Germinal center (tissue), 1 donor: Measurements from ENCODE around the gene RNF2.

Experiments used
- DNase-seq: peaks from one replicate; pipeline ENCODE4 v3.0.0; 2012; ENCODE audit warnings: mixed read lengths, low spot score

Gene RNF2

DNA sequence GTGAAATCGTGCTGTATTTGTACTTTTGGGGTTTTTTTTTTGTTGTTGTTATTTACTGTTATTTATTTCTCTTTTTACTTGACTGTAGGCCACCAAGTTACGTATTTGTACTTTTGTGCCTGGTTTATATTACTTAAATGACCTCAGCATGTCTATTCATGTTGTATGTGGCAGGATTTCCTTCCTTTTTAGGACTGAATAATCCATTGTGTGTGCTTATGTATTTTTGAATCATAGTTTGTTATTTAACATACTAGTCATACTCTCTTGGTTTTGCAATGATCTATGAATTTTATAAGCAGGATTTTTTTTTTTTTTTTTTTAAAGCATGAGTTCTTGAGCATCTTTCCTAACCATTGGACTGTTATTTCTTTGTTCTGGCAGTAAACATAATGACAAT, 51.2 kb downstream of the RNF2 start:
- DNase-seq, result no peak

DNA sequence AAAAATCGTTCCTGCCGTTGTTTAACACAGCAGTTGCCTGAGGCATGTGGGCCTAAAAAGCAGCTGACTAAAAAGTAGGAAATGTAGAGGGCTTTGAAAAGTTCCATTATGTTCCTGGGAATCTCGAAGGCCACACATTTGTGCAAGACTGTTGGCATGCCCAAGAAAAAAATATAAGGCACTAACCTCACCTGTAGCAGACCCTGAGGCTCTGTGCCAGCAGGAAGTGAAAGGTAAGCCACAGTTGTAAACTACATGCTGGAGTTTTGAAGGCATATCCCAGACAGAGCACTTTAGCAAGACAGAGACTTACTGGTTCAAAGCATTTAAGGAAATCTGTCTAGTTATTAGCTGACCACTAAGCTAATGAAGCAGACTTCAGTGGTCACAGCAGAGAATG, 58.7 kb downstream of the RNF2 start:
- DNase-seq, result no peak

DNA sequence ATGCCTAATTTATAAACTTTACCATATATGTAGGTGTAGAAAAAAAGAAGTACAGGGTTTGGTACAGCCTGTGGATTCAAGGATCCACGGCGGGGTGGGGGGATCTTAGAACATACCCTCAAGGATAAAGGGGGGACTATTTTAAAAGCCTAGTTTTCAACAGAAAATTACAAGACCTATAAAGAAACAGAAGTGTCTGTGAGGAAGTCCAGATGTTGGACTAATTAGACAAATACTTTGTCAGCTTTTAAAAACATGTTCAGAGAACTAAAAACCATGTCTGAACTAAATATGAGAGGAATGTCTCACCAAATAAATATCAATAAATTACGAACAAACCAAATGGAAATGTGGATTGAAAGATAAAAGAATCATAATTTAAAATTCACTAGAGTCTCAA, 59.8 kb downstream of the RNF2 start:
- DNase-seq, result no peak

DNA sequence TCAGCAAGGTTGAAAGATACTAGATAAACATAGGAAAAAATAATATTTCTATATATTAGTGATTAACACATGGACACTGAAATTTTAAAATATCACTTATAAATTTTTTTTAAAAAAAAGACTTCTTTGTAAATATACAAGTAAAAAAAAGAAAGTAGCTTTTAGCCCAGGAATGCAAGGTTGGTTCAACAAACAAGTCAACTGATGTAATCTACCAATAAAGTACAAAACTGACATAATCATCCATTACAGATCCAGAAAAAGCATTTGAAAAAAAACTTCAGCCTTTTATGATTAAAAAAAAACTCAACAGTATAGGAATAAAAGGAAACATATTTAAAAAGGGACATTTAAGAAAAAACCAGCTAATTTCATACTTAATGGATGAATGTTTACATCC, 63.0 kb downstream of the RNF2 start:
- DNase-seq, result no peak

DNA sequence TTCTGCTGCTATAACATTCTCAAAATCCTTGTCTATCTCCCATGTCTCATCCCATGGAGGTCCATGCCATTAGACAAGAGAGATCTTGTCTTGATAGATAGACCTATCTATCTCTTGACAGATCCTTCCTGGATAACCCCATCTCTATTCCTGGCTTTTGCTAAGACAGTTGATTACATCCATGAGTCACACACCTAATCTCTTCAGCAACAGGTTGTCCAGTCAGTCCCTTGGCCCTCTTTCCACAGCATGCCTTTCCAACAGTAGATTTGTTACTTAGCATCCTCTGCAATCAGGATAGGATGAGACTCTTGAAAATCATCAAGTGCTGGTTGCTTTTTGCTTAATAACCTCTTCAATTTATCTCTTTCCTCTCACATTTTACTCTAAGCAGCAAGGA, 64.8 kb downstream of the RNF2 start:
- DNase-seq, result no peak

DNA sequence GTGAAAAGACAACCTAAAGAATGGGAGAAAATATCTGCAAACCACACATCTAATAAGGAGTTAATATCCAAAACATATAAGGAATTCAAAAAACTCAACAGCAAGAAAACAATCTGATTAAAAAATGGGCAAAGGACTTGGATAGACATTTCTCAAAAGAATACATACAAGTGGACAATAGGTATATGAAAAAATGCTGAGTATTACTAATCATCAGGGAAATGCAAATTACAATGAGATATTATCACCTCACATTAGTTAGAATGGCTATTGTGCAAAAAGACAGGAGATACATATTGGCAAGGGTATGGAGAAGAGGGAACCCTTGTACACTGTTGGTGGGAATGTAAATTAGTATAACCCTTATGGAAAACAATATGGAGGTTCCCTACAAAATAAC, 66.5 kb downstream of the RNF2 start:
- DNase-seq, result no peak

DNA sequence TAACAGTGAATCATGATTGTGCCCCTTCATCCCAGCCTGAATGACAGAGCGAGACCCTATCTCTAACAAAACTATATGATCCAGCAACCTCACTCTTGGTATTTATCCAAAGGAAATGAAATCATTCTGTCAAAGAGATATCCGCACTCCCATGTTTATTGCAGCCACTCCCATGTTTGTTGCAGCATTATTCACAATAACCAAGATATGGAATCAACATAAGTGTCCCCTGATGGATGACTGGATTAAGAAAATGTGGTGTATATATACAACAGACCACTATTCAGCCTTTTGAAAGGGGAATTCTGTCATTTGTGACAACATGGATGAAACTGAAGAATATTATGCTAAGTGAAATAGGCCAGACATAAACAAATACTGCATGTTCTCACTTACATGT, 67.0 kb downstream of the RNF2 start:
- DNase-seq, result no peak

DNA sequence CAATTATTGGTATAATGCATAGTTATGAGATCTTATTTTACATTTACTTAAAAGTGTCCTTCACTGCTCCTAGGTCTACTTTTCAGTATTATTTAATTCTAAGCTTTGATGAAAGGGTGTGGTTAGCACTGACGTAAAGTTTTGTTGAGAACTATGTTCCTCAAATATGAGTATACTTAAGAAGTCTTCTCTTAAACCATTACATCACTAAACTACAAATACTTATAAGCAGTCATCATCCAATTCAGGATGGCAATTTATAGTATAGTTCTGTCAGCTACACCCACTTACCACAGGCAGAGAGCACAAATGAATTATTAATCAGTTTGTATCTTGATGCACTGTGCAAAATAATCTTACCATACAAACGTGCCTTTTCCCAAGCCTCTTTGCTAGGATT, 84.3 kb downstream of the RNF2 start:
- DNase-seq, result no peak

DNA sequence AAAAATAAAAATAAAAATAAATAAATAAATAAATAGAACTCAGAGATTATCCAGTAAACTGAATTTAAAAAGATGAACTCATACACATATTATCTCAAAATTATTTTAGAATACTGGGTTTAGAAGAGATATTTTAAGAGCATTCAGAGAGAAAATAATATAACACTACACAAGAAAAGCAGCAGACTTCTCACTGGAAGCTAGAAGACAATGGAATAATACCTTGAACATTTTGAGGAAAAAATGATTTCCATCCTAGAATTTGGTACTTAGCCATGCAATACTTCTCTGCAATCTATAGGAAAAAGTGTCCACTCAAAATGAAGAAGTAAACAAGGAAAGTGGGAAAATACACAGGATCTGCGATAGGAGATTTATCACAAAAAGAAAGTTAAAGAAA, 87.2 kb downstream of the RNF2 start:
- no peak for DNase-seq

DNA sequence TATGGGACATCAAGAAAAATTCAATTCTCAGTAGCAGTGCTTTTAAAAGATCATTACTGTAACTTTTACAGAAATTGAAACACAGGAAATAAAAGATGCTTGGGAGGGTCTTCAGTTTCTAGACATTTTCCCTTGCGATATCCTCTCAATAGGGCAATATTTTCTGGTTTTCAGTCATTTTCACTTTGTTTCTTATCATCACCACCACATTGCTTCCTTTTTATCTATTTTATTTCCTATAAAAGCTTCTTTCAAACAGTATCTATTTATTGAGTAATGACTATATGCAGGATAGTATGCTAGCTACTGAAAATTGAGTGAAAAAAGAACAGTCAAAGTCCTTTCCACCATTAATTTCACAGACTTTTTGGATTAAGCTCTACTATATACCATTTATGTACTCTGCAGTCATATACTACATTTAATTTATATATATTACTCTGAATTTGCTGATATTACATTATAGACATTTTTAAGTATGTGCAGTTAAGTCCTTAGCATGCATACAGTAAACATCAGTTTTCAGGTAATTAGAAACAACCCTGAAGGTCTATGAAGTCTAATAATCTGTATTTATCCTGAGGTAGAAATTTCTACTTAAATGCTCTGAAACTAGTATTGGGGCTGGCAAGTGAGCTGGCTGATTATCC, 92.7 kb downstream of the RNF2 start:
- no peak for DNase-seq

DNA sequence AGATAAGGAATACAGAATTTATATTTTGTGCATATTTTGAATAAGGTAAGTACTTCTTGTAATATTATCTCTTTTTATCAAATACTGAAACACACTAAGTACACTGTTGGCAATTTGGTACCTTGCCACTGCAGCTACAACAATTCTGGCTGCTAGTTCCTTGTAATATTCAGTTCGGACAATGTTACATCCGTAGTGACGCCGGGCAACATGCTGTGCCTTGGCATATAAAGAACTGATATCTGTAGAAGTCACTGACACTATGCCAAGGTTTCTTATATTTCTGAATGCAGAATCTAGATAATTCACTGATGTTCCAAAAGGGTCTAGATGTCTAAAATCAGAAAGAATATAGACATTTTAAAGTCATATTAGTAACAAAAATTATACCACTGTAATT, 93.9 kb downstream of the RNF2 start:
- DNase-seq, result no peak

DNA sequence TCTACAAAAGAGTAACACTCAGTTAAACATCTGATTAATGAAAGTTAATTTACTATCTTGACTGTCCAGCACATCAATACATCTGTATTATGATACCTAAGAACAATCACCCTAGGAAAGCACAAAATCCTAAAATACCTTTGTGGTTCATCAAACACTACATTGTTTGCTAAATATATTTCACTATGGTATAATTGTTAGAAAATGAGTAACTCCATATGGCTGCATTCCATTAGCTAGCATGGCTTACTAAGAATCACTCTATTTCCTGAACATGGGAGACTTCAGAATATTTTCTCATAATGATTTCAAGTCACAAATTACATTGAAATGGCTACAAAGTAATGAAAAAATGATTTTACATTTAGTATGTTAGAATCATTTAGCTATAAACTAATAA, 98.9 kb downstream of the RNF2 start:
- DNase-seq, result no peak

DNA sequence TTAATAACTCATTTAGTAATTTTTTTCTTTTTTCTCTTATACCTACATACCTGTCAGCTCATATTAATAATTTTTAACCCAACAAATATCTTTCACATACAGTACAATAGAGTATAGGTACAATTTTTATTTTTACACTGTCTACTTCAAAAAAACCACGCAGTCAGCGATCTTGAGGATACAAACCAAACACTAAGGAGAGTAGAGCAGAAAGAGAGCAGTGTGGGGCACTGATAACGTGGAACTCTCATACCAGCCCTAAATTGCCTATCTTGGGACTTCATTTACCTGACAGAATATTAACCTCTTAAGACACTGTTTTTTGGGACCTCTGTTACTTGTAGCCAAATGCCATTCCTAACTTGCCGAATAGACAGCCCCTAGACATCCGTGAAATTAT, 105.9 kb downstream of the RNF2 start:
- DNase-seq, result no peak
